PC-9 (cell line): ENCODE data around the gene BMP8A. TPM values are rescaled to one million over a fixed set of nuclear protein-coding genes. Genes with fewer than 3 reads are reported as not detected.

Experiments used
- BruUV-seq: library from RNA; stranded (reverse); fragments of 400-500 nt; replicated peaks from 2 replicates; lab custom pipeline; 2021; lab: Mats Ljungman, UMichigan
- CTCF ChIA-PET: fragments of 300-600 bp; sonication (Branson Sonifier 250); formaldehyde crosslinking; loops from one replicate; lab custom pipeline; 2022; ENCODE audit warnings: antibody characterized with exemption; lab: Charles Lee
- POLR2A ChIA-PET: fragments of 300-600 bp; sonication (Branson Sonifier 250); formaldehyde crosslinking; loops from one replicate; lab custom pipeline; 2022; ENCODE audit warnings: antibody characterized with exemption; ENCODE audit not compliant: unreplicated experiment; lab: Charles Lee
- DNase-seq, 2 experiments: peaks; one replicate each; pipeline versions ENCODE4 v3.0.0 to v3.0.0-alpha.2; 2015 to 2022; ENCODE audit warnings: mixed read lengths in 1 of 2
- H2AFZ ChIP-seq: fragments of 200-600 bp; sonication (generic); 2 replicates; pipeline ENCODE4 v1.8.1; 2017; ENCODE audit warnings: antibody characterized with exemption
- H3F3A ChIP-seq: fragments of 200-600 bp; sonication (generic); 2 replicates; pipeline ENCODE4 v1.8.1; 2017; ENCODE audit warnings: antibody characterized with exemption, mild to moderate bottlenecking, low read depth; ENCODE audit not compliant: insufficient read depth
- H3K27ac ChIP-seq: fragments of 200-600 bp; sonication (generic); 2 replicates; pipeline ENCODE4 v1.6.1; 2016; ENCODE audit warnings: mixed run types
- H3K27me3 ChIP-seq: fragments of 200-600 bp; sonication (generic); 2 replicates; pipeline ENCODE4 v1.6.1; 2016; ENCODE audit warnings: low read depth, mixed run types; ENCODE audit not compliant: insufficient read depth
- H3K36me3 ChIP-seq: fragments of 200-600 bp; sonication (generic); 2 replicates; pipeline ENCODE4 v1.6.1; 2016; ENCODE audit warnings: low read depth, mixed run types
- H3K4me1 ChIP-seq: fragments of 200-600 bp; sonication (generic); replicated peaks from 2 replicates; pipeline ENCODE4 v1.6.1; 2016; ENCODE audit warnings: mixed run types; ENCODE audit not compliant: insufficient read depth
- H3K4me2 ChIP-seq: fragments of 200-600 bp; sonication (generic); 2 replicates; pipeline ENCODE4 v1.6.1; 2017; ENCODE audit warnings: mixed run types
- H3K4me3 ChIP-seq: fragments of 200-600 bp; sonication (generic); 2 replicates; pipeline ENCODE4 v1.6.1; 2016; ENCODE audit warnings: mixed run types
- H3K79me2 ChIP-seq: fragments of 200-600 bp; sonication (generic); 2 replicates; pipeline ENCODE4 v1.6.1; 2017; ENCODE audit warnings: low read depth, mixed run types
- H3K9me2 ChIP-seq: fragments of 200-600 bp; sonication (generic); 2 replicates; pipeline ENCODE4 v1.8.1; 2017; ENCODE audit warnings: mild to moderate bottlenecking; ENCODE audit not compliant: insufficient read depth
- H3K9me3 ChIP-seq: fragments of 200-600 bp; sonication (generic); 2 replicates; pipeline ENCODE4 v1.8.1; 2016; ENCODE audit warnings: low read depth; ENCODE audit not compliant: insufficient read depth
- H4K20me1 ChIP-seq: fragments of 200-600 bp; sonication (generic); 2 replicates; pipeline ENCODE4 v1.8.1; 2017; ENCODE audit not compliant: insufficient read depth
- EZH2 ChIP-seq: fragments of 200-600 bp; sonication (generic); IDR thresholded peaks from 2 replicates; pipeline ENCODE4 v1.8.0; 2017; ENCODE audit warnings: antibody characterized with exemption, low read depth
- intact Hi-C: fragments of 100-400 bp; cut with micrococcal nuclease; formaldehyde crosslinking; loops from one replicate; pipeline ENCODE4 v1.10.0; 2022; ENCODE audit not compliant: unreplicated experiment
- total RNA-seq: library from RNA; stranded (reverse); gene quantifications from 2 replicates; pipeline ENCODE4 v1.2.3, GENCODE V29; 2021
- TF ChIP-seq, protein P1 (sequence below): fragments of 200-600 bp; sonication (generic); conservative IDR thresholded peaks from 2 replicates; pipeline ENCODE4 v1.6.1; 2017; ENCODE audit warnings: mixed run types, antibody characterized with exemption, mild to moderate bottlenecking, moderate library complexity

The BMP8A gene
- total RNA-seq, 1 experiment from 2014 or later = 0.31 TPM

DNA sequence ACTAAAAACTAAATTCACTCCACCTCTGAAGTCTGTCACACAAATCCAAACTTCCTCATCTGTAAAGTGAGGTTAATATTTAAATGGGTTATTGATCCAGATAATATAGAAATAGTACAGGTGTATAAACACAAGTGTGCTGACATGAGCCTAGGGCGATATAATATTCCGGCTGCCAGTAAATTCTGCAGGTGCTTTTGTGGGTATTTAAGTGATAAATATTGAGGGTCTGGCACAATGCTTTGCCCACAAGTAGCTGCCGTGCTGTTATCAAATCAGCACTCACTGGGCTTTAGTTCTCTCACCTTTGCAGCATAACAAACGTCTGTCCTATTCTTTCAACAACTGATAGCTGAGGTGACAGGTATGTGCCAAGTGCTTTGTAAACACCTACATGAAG is 77.6 kb downstream of the BMP8A start:
- no peak for DNase-seq
- TF ChIP-seq, protein P1, sequence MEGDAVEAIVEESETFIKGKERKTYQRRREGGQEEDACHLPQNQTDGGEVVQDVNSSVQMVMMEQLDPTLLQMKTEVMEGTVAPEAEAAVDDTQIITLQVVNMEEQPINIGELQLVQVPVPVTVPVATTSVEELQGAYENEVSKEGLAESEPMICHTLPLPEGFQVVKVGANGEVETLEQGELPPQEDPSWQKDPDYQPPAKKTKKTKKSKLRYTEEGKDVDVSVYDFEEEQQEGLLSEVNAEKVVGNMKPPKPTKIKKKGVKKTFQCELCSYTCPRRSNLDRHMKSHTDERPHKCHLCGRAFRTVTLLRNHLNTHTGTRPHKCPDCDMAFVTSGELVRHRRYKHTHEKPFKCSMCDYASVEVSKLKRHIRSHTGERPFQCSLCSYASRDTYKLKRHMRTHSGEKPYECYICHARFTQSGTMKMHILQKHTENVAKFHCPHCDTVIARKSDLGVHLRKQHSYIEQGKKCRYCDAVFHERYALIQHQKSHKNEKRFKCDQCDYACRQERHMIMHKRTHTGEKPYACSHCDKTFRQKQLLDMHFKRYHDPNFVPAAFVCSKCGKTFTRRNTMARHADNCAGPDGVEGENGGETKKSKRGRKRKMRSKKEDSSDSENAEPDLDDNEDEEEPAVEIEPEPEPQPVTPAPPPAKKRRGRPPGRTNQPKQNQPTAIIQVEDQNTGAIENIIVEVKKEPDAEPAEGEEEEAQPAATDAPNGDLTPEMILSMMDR = no peak
- TF ChIP-seq EZH2 = no peak
- H3K36me3 ChIP-seq = peaks cover 94% of the 10 kb centered on the region
- no peaks in the 10 kb centered on the region for H3K27me3 ChIP-seq
- H3K9me3 ChIP-seq = no peaks in the 10 kb centered on the region
- CTCF ChIA-PET = no interaction called here
- no peak overlapping the region for H3K4me2 ChIP-seq
- H2AFZ ChIP-seq = no peak overlapping the region
- H3F3A ChIP-seq = peaks cover 71% of the 10 kb centered on the region
- peaks cover 22% of the 10 kb centered on the region for H3K4me1 ChIP-seq
- no peak overlapping the region for H3K4me3 ChIP-seq
- H3K9me2 ChIP-seq = no peaks in the 10 kb centered on the region
- peaks cover 86% of the 10 kb centered on the region for H4K20me1 ChIP-seq
- intact Hi-C loops = no loop called here
- no peak overlapping the region for H3K27ac ChIP-seq
- no TSS peak for BruUV-seq
- H3K79me2 ChIP-seq = peaks cover 79% of the 10 kb centered on the region
- POLR2A ChIA-PET = no interaction called here

DNA sequence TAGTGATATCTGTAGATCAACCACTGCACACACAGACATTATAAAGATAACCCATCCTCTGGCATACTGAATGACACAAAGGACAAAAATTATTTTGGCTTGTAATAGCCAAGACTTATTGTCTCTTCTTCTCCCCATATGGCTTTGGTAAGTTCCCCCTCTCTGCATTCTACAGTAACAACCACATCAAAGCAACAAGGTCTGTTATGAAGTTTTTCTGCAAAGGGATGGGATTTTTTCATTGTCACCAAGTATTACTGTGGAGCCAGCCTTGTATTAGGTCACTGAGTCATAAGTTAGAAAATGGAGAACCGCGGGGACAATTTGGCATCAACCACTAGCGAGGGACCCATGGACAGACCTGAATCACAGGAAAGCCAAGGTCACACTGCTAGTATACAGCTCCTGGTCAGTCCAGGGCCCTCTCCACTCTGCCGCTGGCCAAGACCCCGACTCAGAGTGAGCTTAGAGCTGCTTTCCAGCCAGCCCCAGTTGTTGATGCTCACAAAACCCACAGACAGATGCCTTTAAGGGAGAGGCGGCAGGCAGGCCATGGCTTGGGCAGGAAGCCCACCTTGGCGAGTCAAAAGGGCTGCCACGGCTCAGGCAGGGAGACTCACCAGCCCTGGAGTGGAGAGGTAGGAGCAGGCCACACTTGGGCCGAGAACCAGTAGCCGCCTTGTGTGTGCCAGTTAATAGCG is 79.2 kb downstream of the BMP8A start:
- H2AFZ ChIP-seq = no peak overlapping the region
- peaks cover 26% of the 10 kb centered on the region for H3K4me1 ChIP-seq
- no peak for TF ChIP-seq EZH2
- BruUV-seq = no TSS peak
- ChIA-PET POLR2A (no interaction called here), CTCF (no interaction called here)
- no peak overlapping the region for H3K27ac ChIP-seq
- peaks cover 85% of the 10 kb centered on the region for H3K36me3 ChIP-seq
- H3K4me3 ChIP-seq = no peak overlapping the region
- H3K9me3 ChIP-seq = no peaks in the 10 kb centered on the region
- H4K20me1 ChIP-seq = peaks cover 86% of the 10 kb centered on the region
- no peaks in the 10 kb centered on the region for H3K27me3 ChIP-seq
- no peak for DNase-seq
- H3K9me2 ChIP-seq = no peaks in the 10 kb centered on the region
- peaks cover 95% of the 10 kb centered on the region for H3K79me2 ChIP-seq
- peaks cover 58% of the 10 kb centered on the region for H3F3A ChIP-seq
- intact Hi-C loops = no loop called here
- H3K4me2 ChIP-seq = no peak overlapping the region

DNA sequence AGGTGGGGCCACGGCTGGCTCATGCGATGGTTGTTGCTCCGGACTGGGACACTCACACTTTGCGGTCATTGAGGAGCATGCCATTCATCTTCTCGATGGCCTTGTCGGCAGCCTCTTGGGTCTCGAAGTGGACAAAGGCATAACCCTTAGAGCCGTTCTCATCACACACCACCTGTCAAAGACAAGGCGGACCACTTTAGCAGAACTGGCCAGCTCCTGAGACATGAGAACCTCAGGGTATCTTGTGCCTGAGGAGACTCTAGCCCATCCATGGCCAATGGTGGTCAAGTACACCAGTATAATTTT is 79.7 kb downstream of the BMP8A start:
- Histone ChIP-seq H3K36me3 (peaks cover 80% of the 10 kb centered on the region), H3K79me2 (peaks cover 98% of the 10 kb centered on the region), H3K9me3 (no peaks in the 10 kb centered on the region), H3K4me1 (peaks cover 26% of the 10 kb centered on the region), H3K27me3 (no peaks in the 10 kb centered on the region), H3K4me2 (no peak overlapping the region), H3K4me3 (no peak overlapping the region), H3F3A (peaks cover 53% of the 10 kb centered on the region), H3K27ac (no peak overlapping the region), H4K20me1 (peaks cover 82% of the 10 kb centered on the region), H2AFZ (no peak overlapping the region), H3K9me2 (no peaks in the 10 kb centered on the region)
- BruUV-seq = no TSS peak
- intact Hi-C loops = no loop called here
- POLR2A ChIA-PET = no interaction called here
- CTCF ChIA-PET = no interaction called here
- no peak for DNase-seq
- no peak for TF ChIP-seq EZH2
- TF ChIP-seq, protein P1 = no peak
